Limb (tissue), 2 donors: ENCODE results near the gene ABL2.

Experiments
- DNase-seq, 2 donors: peaks; one replicate each; pipeline ENCODE4 v3.0.0-alpha.2; 2016; ENCODE audit errors: extremely low spot score in 2 of 2

ABL2 gene

GRCh38 chr1:179055937-179056336 lies 173.5 kb downstream of the ABL2 start:
- no peak for DNase-seq

- no peak for DNase-seq
These were observed 176.0 kb downstream of the ABL2 start for GRCh38 chr1:179053486-179053885.

GRCh38 chr1:179052776-179053175 lies 176.7 kb downstream of the ABL2 start:
- DNase-seq = no peak
